Measurements from ENCODE around the gene PIP5K1C. TPM values are rescaled to one million over a fixed set of nuclear protein-coding genes. Genes with fewer than 3 reads are reported as not detected.

The PIP5K1C gene
- total and polyA plus RNA-seq, 9 of the 15 experiments (the other 6 are each of a cell fraction or from before 2014, with no cell fraction given) = 0.38 to 22.1 (median 4.1) TPM

- peak in 1 of 2 experiments; percentile 45 for TF ChIP-seq AFF1 (IDR thresholded peaks at IDR 0.05; ENCODE audit: low read depth in 1 of 2, partially characterized antibody in 2 of 2)
- TF ChIP-seq, protein P1, sequence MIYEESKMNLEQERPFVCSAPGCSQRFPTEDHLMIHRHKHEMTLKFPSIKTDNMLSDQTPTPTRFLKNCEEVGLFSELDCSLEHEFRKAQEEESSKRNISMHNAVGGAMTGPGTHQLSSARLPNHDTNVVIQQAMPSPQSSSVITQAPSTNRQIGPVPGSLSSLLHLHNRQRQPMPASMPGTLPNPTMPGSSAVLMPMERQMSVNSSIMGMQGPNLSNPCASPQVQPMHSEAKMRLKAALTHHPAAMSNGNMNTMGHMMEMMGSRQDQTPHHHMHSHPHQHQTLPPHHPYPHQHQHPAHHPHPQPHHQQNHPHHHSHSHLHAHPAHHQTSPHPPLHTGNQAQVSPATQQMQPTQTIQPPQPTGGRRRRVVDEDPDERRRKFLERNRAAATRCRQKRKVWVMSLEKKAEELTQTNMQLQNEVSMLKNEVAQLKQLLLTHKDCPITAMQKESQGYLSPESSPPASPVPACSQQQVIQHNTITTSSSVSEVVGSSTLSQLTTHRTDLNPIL (CRISPR knock-in tag; IDR thresholded peaks at IDR 0.05) = no peak
- peak; percentile 81 for TF ChIP-seq FIP1L1 (IDR thresholded peaks at IDR 0.05; ENCODE audit: low read depth, low read length, poor library complexity, severe bottlenecking)
- no peak; the same call in 1 of the 2 replicates for TF ChIP-seq ZNF384 (IDR thresholded peaks at IDR 0.05; ENCODE audit: low read depth, low read length)
- TF ChIP-seq POLR2A (conservative IDR thresholded peaks at IDR 0.05) = peak; percentile 91
- TF ChIP-seq, protein P2, sequence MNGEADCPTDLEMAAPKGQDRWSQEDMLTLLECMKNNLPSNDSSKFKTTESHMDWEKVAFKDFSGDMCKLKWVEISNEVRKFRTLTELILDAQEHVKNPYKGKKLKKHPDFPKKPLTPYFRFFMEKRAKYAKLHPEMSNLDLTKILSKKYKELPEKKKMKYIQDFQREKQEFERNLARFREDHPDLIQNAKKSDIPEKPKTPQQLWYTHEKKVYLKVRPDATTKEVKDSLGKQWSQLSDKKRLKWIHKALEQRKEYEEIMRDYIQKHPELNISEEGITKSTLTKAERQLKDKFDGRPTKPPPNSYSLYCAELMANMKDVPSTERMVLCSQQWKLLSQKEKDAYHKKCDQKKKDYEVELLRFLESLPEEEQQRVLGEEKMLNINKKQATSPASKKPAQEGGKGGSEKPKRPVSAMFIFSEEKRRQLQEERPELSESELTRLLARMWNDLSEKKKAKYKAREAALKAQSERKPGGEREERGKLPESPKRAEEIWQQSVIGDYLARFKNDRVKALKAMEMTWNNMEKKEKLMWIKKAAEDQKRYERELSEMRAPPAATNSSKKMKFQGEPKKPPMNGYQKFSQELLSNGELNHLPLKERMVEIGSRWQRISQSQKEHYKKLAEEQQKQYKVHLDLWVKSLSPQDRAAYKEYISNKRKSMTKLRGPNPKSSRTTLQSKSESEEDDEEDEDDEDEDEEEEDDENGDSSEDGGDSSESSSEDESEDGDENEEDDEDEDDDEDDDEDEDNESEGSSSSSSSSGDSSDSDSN (IDR thresholded peaks at IDR 0.05; ENCODE audit: borderline replicate concordance in 1 of 2, low read depth in 2 of 2, low read length in 2 of 2) = peak in 1 of 2 experiments; percentile 67; a peak in 1 of 4 replicates
- TF ChIP-seq, protein P3, sequence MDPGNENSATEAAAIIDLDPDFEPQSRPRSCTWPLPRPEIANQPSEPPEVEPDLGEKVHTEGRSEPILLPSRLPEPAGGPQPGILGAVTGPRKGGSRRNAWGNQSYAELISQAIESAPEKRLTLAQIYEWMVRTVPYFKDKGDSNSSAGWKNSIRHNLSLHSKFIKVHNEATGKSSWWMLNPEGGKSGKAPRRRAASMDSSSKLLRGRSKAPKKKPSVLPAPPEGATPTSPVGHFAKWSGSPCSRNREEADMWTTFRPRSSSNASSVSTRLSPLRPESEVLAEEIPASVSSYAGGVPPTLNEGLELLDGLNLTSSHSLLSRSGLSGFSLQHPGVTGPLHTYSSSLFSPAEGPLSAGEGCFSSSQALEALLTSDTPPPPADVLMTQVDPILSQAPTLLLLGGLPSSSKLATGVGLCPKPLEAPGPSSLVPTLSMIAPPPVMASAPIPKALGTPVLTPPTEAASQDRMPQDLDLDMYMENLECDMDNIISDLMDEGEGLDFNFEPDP (CRISPR knock-in tag; IDR thresholded peaks at IDR 0.05) = no peak
- TF ChIP-seq KLF1 (tag; IDR thresholded peaks at IDR 0.05) = peak; percentile 85
- TF ChIP-seq SIX5 (IDR thresholded peaks at IDR 0.05; ENCODE audit: borderline replicate concordance in 1 of 2, insufficient read depth in 1 of 2, low read depth in 1 of 2, low read length in 2 of 2) = peak in 1 of 2 experiments; percentile 43; a peak in 3 of 4 replicates
- TF ChIP-seq ETV5 (CRISPR knock-in tag; IDR thresholded peaks at IDR 0.05; ENCODE audit: low read depth) = 0 out of 2 replicates have a peak, but pooled peaks have one; percentile 56
- TF ChIP-seq CSDE1 (IDR thresholded peaks at IDR 0.05) = no peak; a peak in 1 of 4 replicates
- no peak for TF ChIP-seq RBM34 (IDR thresholded peaks at IDR 0.05; ENCODE audit: borderline replicate concordance, insufficient read depth, low read length)
These were observed 73.6 kb downstream of the PIP5K1C start, which contains the start of gene CACTIN (continued) for GRCh38 chr19:3626473-3627350.
